PFSK-1 (cell line): ENCODE results near the gene POMP.

Experiments used
- FOXP2 ChIP-seq: optimal IDR thresholded peaks from 2 replicates; pipeline ENCODE3; 2011; ENCODE audit warnings: borderline replicate concordance, control low read depth, inconsistent platforms; ENCODE audit not compliant: insufficient read depth; ENCODE audit errors: extremely low read length, extremely low read depth
- POLR2AphosphoS5 ChIP-seq: IDR thresholded peaks from 2 replicates; pipeline ENCODE4 v1.6.1; 2012; ENCODE audit warnings: low read depth, mild to moderate bottlenecking, control low read depth, low read length, moderate library complexity
- SIN3A ChIP-seq: IDR thresholded peaks from 2 replicates; pipeline ENCODE4 v1.6.1; 2012; ENCODE audit warnings: mild to moderate bottlenecking, low read length, moderate library complexity, borderline replicate concordance; ENCODE audit not compliant: insufficient read depth
- TAF1 ChIP-seq: IDR thresholded peaks from 2 replicates; pipeline ENCODE4 v1.6.1; 2012; ENCODE audit warnings: low read length, control low read depth, borderline replicate concordance; ENCODE audit not compliant: insufficient read depth
- TF ChIP-seq, protein P1 (sequence below), 2 experiments: IDR thresholded peaks; 2 replicates each; pipeline versions ENCODE4 v1.6.1 to v1.8.0; 2011 to 2012; ENCODE audit warnings: low read depth in 2 of 2, low read length in 2 of 2, control low read depth in 1 of 2, inconsistent platforms in 1 of 2, mild to moderate bottlenecking in 1 of 2, moderate library complexity in 1 of 2; ENCODE audit not compliant: insufficient read depth in 1 of 2

Gene POMP

DNA sequence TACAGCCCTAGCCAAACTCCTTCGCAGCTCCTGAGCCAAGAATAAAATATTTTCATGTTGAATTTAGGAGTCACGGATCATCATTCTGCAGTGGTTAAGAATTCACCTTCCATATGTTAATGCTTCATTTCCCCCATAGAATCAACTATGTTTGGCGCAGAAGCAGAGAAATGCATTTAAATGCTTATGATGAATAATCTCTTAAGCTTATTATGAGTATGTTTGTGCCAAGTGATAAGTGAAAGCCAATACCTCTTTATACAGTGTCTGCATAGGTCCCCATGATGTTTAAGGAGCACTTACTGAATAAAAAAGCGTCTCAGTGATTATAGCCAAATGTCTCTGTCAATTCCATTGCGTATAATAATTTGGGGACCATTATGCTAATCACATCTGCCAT, 32.7 kb upstream of the POMP start:
- TF ChIP-seq SIN3A = no peak
- TF ChIP-seq FOXP2 = no peak
- TF ChIP-seq TAF1 = no peak
- TF ChIP-seq, protein P1, sequence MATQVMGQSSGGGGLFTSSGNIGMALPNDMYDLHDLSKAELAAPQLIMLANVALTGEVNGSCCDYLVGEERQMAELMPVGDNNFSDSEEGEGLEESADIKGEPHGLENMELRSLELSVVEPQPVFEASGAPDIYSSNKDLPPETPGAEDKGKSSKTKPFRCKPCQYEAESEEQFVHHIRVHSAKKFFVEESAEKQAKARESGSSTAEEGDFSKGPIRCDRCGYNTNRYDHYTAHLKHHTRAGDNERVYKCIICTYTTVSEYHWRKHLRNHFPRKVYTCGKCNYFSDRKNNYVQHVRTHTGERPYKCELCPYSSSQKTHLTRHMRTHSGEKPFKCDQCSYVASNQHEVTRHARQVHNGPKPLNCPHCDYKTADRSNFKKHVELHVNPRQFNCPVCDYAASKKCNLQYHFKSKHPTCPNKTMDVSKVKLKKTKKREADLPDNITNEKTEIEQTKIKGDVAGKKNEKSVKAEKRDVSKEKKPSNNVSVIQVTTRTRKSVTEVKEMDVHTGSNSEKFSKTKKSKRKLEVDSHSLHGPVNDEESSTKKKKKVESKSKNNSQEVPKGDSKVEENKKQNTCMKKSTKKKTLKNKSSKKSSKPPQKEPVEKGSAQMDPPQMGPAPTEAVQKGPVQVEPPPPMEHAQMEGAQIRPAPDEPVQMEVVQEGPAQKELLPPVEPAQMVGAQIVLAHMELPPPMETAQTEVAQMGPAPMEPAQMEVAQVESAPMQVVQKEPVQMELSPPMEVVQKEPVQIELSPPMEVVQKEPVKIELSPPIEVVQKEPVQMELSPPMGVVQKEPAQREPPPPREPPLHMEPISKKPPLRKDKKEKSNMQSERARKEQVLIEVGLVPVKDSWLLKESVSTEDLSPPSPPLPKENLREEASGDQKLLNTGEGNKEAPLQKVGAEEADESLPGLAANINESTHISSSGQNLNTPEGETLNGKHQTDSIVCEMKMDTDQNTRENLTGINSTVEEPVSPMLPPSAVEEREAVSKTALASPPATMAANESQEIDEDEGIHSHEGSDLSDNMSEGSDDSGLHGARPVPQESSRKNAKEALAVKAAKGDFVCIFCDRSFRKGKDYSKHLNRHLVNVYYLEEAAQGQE (IDR thresholded peaks at IDR 0.05; ENCODE audit: insufficient read depth in 1 of 2, low read depth in 2 of 2, low read length in 2 of 2) = no peak
- TF ChIP-seq POLR2AphosphoS5 = no peak

DNA sequence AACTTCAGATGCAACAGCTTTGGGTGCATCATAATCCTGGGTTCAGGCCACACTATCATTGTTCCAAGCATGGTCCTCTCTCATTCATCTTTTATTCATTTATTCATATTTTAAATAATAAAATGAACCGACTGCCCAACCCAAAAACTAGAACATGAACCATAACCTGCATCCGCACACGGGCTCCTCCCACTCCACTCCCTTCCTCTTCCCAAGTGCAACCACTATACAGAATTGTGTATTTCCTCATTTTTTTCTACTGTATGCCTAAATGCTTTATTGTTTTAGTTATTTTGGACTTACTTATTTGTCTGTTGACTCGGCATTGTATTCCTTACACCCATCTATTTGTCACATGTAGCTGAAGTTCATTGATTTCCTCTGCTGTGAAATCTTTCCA, 30.7 kb upstream of the POMP start:
- TF ChIP-seq SIN3A (no peak), POLR2AphosphoS5 (no peak), TAF1 (no peak), FOXP2 (no peak)
- TF ChIP-seq, protein P1 (IDR thresholded peaks at IDR 0.05; ENCODE audit: insufficient read depth in 1 of 2, low read depth in 2 of 2, low read length in 2 of 2) = no peak

DNA sequence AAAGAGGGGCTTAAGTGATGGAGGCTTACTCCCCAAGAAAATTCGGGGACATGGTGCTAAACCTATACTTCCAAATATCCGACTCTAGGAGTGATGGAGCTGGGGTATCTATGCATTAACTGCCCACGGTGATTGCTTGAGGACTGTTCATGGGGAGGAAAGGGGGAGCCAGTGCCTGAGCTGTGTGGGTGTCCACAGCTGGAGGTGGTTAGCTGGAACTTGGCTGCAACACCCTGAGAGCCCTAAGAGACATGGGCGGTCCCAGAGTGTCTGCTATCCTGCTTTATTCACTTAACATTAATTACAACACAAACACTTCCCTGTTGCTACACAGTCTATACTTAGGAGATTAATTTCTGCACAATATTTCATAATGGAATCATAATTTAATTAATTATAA, 28.1 kb upstream of the POMP start:
- no peak for TF ChIP-seq FOXP2

DNA sequence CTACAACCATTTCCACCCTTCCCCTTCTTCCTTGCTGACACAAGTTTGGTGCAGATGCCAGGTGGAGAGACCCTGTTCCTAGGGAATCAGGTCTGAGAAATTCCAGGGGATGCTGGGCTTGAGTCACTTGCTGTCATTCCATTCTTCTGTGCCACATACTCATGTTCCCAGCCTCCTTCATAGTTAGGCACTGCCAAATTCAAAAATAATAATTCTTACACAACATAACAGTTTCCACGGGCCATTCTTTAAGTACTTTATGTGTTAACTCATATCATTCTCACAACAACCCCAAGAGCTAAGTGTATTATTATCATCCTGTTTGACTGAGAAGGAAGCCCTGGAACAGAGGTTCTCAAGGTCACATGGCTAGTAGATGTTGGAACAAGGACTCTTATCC, 27.1 kb upstream of the POMP start:
- TF ChIP-seq, protein P1 (IDR thresholded peaks at IDR 0.05; ENCODE audit: insufficient read depth in 1 of 2, low read depth in 2 of 2, low read length in 2 of 2) = no peak
- no peak for TF ChIP-seq FOXP2
- no peak for TF ChIP-seq POLR2AphosphoS5

DNA sequence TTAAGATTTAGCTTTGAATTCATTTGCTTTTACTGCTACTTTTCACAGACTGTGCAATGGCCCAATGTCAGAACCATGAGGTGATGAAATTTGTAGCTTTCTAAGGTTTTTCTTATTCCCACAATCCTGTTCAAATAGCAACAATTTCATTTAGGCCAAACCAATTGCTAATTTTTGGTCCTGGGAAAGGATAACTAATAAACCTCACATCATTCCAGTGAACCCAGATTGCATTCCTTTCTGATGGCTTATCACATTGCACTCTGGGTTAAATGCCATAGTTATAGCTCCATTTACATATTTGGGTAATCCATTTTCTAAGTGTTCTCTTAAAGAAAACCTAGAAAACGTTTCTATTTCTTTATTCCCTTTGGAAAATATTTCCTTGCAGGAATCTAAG, 22.9 kb upstream of the POMP start:
- TF ChIP-seq TAF1 (no peak), POLR2AphosphoS5 (no peak), SIN3A (no peak), FOXP2 (no peak)
- TF ChIP-seq, protein P1 (IDR thresholded peaks at IDR 0.05; ENCODE audit: insufficient read depth in 1 of 2, low read depth in 2 of 2, low read length in 2 of 2) = no peak
